Activated T-cell treated with anti-CD3 and anti-CD28 coated beads, Interleukin-2, amount 50 U/mL, for 24 hours (primary cell): ENCODE measurements around the gene LTBP3.
A peak's percentile ranks its signal among the peaks of the same experiment; 100 is the strongest.

Experiments
- DNase-seq: peaks from one replicate; pipeline ENCODE4 v3.0.0-alpha.2; 2020
- H3K27ac Mint-ChIP-seq: 2 replicates; pipeline ENCODE4 v1.8.0; 2020; ENCODE audit warnings: mild to moderate bottlenecking, mixed read lengths
- H3K27me3 Mint-ChIP-seq: 2 replicates; pipeline ENCODE4 v1.8.0; 2020; ENCODE audit warnings: mixed read lengths
- H3K36me3 Mint-ChIP-seq: 2 replicates; pipeline ENCODE4 v1.8.0; 2020; ENCODE audit warnings: low read depth, mixed read lengths
- H3K4me1 Mint-ChIP-seq: 2 replicates; pipeline ENCODE4 v1.8.0; 2020; ENCODE audit warnings: low read depth, mixed read lengths
- H3K4me3 Mint-ChIP-seq: 2 replicates; pipeline ENCODE4 v1.8.0; 2020; ENCODE audit warnings: mild to moderate bottlenecking, moderate library complexity, mixed read lengths
- H3K9me3 Mint-ChIP-seq: 2 replicates; pipeline ENCODE4 v1.8.0; 2020; ENCODE audit warnings: mixed read lengths

Gene LTBP3

DNA sequence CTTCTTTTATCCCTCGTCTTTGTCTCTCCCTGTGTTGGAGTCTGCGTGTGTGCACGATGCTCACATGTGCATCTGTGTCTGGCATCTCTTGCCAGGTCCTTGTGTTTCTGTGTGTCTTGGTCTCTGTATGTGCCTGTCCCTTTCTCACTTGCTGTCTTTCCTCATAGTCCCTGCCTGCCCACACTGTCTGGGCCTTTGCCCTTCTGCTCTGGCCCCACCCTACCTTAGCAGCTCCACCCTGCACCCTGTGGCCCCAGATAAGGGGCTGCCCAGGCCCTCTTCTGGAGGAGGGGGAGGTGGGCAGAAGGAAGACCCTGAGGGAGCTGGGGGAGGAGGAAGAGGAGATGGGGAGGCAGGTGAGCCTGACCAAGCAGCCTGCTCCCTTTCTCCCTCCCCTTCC is 20.5 kb upstream of the LTBP3 start:
- peaks cover 82% of the 10 kb centered on the region for H3K36me3 Mint-ChIP-seq
- no peaks in the 10 kb centered on the region for H3K9me3 Mint-ChIP-seq
- H3K27ac Mint-ChIP-seq: peak overlapping the region; percentile 51

DNA sequence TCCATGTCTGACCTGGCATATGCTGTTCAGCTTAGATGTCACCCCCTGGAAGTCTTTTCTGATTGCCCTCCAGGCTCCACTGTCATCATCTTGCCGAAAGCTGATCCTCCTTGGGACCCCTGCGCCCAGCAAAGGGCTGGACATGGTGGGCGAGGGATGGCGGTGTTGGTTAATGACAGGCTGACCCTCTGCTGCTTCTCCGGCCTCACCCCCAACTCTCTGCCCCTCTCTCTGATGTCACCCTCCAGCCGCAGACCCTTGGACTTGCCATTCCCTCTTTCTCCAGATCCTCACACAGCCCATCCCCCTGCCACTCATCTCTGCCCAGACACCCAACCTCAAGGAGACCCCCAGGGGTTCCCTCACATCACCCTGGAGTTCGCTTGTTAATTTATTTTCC is 20.0 kb upstream of the LTBP3 start:
- no peak for DNase-seq
- Mint-ChIP-seq H3K27ac (peak overlapping the region; percentile 51), H3K27me3 (no peaks in the 10 kb centered on the region), H3K9me3 (no peaks in the 10 kb centered on the region), H3K36me3 (peaks cover 82% of the 10 kb centered on the region), H3K4me3 (peak overlapping the region; percentile 88), H3K4me1 (peaks cover 47% of the 10 kb centered on the region)

More for the DNA sequence above, 20.5 kb upstream of the LTBP3 start:
- Mint-ChIP-seq H3K4me3 (peak overlapping the region; percentile 88), H3K27me3 (no peaks in the 10 kb centered on the region), H3K4me1 (peaks cover 41% of the 10 kb centered on the region)
- no peak for DNase-seq

DNA sequence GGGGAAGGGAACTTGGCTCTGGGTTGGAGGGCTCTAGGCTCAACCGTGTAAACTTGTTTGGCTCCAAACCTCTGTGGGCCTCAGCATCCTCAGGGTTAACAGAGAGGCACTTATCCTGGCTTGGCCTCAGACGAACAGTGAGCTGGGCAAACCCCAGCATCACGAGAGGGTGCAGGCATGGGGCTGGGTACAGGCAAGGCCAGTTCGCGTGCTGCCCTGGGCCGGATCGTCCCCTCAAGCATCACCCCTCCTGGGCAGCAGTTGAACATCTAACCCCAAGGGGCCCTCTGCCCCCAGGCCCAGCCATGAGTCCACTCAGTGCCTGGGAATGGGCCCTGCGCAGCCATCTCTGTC is 19.6 kb upstream of the LTBP3 start:
- Mint-ChIP-seq H3K27me3 (no peaks in the 10 kb centered on the region), H3K9me3 (no peaks in the 10 kb centered on the region), H3K27ac (peak overlapping the region; percentile 51), H3K36me3 (peaks cover 81% of the 10 kb centered on the region), H3K4me3 (peak overlapping the region; percentile 88), H3K4me1 (peaks cover 48% of the 10 kb centered on the region)
- no peak for DNase-seq

DNA sequence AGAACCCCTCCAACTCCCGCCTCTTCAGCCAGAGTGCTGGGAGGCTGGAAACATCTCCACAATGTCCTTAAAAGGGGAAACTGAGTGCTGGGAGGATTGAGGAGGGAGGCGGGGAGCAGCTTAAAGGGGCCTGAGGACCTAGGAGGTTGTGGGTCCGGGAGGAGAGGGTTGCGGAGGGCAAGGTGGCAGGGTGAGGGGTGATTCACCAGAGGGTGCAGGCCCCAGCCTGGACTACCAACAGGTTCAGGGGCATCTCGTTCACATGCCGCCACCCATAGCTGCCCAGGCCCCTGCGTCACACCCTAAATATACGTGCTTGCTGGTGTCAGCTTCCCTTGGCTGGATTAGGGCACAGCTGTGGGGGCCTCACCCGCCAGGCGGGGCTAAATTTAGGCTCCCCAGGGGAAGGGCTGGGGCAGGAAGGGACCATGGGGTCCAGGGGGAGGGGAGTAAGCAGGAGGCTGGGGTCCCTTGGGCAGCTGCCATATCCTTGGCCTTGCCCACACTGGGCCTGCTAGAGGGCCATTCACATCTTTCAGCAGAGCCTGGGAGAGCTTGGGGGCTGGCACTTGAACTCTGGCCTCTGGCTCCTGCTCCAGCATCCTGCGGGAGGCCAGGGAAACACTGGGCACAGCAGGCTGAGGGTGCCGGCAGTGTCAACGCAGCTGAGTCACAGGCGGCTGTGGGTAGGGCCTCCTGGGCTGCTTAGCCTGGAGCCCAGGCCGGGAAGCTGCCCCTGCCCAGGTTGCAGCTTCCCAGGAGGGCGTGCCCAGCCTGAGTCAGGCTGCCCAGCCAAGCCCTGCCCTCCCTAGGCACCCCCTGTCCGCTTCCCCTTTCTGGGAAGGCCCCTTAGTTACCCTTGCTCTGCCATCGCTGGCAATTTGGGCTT is 19.0 kb upstream of the LTBP3 start:
- Mint-ChIP-seq H3K4me1 (peaks cover 50% of the 10 kb centered on the region), H3K4me3 (peak overlapping the region; percentile 88), H3K27me3 (no peaks in the 10 kb centered on the region), H3K27ac (peak overlapping the region; percentile 90), H3K36me3 (peaks cover 77% of the 10 kb centered on the region), H3K9me3 (no peaks in the 10 kb centered on the region)
- peak; percentile 64 for DNase-seq

DNA sequence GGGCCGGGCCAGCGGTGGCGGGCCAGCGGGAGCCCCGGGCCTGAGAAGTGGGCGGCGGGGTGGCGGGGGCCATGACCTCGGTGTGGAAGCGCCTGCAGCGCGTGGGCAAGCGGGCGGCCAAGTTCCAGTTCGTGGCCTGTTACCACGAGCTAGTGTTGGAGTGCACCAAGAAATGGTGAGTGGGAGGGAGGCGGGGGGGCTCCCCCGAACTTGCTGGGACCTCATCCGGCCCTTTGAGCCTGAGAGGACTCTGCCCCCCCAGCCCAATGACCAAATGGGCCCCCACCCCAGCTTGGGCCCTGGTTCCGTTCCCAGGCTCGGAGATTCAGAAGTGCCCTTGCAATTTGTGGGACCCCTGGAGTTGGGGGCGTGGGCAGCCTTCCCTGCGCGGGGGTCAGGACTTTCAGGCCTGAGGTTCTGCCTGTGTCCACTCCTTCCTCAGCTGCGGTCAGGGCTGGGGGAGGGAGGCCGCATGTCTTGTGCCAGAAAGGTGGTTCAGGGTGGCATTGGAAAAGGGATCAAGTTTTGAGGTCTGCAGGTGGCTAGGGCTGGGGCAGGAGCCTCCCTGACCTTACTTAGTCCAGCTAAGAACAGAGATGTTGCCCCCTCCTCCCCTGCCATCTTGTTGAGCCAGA is 18.2 kb upstream of the LTBP3 start:
- peak overlapping the region; percentile 90 for H3K27ac Mint-ChIP-seq
- H3K9me3 Mint-ChIP-seq: no peaks in the 10 kb centered on the region
- peak overlapping the region; percentile 88 for H3K4me3 Mint-ChIP-seq
- no peaks in the 10 kb centered on the region for H3K27me3 Mint-ChIP-seq
- DNase-seq: no peak
- H3K4me1 Mint-ChIP-seq: peaks cover 56% of the 10 kb centered on the region
- H3K36me3 Mint-ChIP-seq: peaks cover 78% of the 10 kb centered on the region

DNA sequence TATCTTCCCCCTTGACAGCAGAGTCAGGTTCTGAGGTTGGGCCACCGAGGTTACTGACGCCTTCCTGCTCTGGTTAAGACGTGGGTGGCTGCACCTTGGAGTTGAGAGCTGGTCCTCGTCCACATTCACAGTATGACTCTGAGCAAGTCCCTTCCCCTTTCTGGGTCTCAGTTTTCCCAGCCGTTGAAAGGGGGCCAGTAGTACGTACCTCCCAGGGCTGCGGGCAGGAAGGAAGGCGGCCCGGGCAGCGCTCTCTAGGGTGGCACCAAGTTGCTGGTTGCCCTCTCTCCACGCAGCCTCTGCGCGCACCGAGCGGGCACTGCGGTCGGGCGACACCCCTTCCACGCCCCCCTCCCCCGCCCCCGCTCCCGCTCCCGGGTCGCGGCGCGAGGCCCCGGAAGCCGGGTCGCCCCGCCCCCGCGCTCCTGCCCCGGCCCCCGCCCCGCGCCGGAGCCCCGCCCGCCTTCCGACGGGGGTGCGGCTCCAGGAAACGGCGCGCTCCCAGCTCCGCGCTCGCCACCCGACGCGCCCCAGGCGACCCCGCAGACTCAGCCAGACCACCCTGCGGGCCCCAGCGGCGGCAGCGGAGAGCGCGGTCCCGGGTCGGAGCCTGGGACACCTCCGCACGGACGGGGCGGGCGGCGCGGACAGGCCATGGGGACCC is 17.5 kb upstream of the LTBP3 start, which contains the start of gene EHBP1L1:
TSS of gene EHBP1L1 (plus strand) at position 486 of the 664 bp plus-strand sequence. CDS start 250 bp downstream, outside the sequence.
- no peaks in the 10 kb centered on the region for H3K27me3 Mint-ChIP-seq
- H3K27ac Mint-ChIP-seq: peak within 1 kb of the TSS; percentile 98
- peaks cover 60% of the 10 kb centered on the region for H3K4me1 Mint-ChIP-seq
- peak within 1 kb of the TSS; percentile 88 for H3K4me3 Mint-ChIP-seq
- H3K36me3 Mint-ChIP-seq: peaks cover 78% of the 10 kb centered on the region
- peak; percentile 83 for DNase-seq
- H3K9me3 Mint-ChIP-seq: no peaks in the 10 kb centered on the region

DNA sequence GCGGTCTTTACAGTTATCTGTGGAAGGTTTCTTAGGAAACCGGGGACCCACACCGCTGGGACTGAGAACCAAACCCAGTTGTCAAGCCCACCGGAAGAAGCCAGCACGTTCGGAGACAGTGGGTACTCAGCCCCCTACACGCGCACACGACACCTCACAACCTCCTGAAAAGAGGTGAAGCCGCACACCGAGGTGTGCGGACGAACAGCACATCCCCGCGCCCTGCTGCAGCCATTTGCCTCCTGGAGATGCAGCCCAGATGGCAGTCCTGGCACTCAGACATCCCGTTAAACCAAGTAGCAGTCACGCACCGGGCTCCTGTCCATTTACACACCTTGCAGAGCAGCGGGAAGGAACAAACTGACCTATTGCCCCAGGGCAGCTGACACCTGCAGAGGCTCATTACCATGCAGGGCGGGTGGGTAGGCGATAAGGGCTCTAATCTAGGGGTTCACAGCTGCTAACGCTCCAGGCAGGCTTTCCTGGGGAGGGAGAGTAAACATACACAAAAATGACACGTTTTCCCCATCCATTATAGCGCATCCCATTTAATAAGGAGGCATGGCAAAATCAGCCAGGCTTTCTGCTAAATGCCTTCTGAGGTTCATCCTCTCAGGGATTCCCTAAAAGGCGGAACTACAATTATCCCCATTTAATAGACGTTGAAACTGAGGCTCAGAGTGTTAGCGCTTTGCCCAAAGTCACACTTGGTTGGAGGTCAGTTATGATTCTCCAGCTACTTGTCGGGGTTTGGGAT is 16.8 kb upstream of the LTBP3 start:
- H3K4me3 Mint-ChIP-seq: peak overlapping the region; percentile 83
- H3K27ac Mint-ChIP-seq: peak overlapping the region; percentile 98
- DNase-seq: no peak
- no peaks in the 10 kb centered on the region for H3K9me3 Mint-ChIP-seq
- no peaks in the 10 kb centered on the region for H3K27me3 Mint-ChIP-seq
- H3K4me1 Mint-ChIP-seq: peaks cover 59% of the 10 kb centered on the region
- H3K36me3 Mint-ChIP-seq: peaks cover 76% of the 10 kb centered on the region

DNA sequence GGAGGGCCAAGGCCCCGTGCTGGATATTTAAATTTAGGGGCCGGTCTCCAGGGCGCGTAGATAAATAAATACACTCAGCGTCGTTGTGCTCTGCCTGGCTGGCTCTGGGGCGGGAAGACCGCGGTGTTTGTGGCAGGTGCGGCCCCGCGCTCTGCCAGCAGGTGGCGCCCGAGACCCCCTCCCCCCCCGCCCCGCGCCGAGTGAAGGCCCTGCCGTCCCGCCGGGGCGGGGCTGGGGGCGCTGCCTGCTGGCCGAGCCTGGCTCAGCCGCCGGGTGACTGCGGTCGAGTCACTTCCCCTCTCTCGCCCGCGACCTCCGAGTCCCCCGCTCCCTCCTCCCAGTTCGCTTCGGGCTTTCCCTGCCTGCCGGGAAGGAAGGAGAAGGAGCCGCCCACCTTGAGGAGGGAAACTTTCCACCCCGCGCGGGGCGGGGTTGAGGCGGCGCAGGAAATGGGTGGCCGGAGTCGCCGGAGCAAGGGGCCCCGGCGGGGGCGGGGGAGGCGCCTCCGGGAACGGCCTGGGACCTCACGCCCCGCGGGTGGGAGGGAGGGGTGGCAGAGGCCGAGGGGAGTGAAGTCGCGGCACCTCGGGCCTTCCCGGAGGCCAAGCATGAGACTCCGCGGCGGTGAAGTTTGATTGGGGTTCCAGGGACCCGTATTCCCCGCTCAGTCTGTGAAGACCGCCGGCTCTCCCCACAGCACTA is 16.1 kb upstream of the LTBP3 start:
- DNase-seq: peak; percentile 92
- Mint-ChIP-seq H3K9me3 (no peaks in the 10 kb centered on the region), H3K36me3 (peaks cover 73% of the 10 kb centered on the region), H3K4me1 (peaks cover 59% of the 10 kb centered on the region), H3K27me3 (no peaks in the 10 kb centered on the region), H3K4me3 (peak overlapping the region; percentile 83), H3K27ac (peak overlapping the region; percentile 98)

DNA sequence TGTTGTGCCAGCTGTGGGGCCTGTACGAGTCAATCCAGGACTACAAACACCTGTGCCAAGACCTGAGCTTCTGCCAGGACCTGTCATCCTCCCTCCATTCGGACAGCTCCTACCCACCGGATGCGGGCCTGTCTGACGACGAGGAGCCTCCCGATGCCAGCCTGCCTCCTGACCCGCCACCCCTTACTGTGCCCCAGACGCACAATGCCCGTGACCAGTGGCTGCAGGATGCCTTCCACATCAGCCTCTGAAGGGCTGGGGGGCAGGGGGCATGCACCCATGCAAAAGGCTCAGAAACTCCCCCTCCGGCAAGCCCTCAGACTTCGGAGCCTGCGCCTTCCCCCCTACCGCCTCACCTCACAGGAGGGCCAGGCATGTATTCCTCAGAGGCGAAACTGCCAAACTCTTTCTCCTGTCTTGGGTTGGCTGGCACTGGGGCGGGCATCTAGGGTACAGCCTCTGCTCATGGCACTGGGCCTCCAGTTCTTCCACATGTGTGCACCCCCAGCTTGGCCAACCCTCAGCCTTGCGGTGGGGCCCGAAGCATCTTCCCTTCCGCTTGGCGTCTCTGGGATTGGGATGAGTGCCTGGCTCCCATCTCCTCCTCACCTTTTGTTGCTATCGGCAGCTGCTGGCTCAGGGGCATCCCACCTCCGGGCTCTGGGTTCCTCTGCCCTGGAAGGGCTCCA is 15.4 kb upstream of the LTBP3 start:
- H3K4me1 Mint-ChIP-seq: peaks cover 61% of the 10 kb centered on the region
- peak; percentile 50 for DNase-seq
- H3K27me3 Mint-ChIP-seq: no peaks in the 10 kb centered on the region
- peak overlapping the region; percentile 91 for H3K27ac Mint-ChIP-seq
- peak overlapping the region; percentile 82 for H3K4me3 Mint-ChIP-seq
- peaks cover 75% of the 10 kb centered on the region for H3K36me3 Mint-ChIP-seq
- no peaks in the 10 kb centered on the region for H3K9me3 Mint-ChIP-seq

DNA sequence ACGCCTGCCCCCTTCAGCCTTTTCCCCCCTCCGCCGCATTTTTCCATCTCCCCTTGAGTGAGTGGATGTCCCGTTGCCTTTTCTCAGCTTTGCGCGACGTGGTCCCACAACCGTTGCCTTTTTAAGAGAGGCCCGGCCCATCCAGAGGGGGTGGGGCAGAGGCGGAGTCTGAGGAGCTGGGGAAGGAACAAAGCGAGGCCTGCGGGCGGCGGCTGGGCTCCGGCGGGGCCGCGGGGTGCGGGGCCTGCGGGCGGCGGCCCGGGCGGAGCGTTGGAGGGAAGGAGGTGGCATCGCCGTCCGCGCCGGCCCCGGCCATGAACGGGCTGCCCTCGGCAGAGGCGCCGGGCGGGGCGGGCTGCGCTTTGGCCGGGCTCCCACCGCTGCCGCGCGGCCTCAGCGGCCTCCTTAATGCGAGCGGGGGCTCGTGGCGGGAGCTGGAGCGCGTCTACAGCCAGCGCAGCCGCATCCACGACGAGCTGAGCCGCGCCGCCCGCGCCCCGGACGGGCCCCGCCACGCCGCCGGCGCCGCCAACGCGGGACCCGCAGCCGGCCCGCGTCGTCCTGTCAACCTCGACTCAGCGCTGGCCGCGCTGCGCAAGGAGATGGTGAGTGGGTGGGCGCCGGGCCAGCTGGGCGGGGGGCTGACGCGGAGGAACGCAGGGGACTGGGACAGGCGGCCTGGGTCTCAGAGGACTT is 14.3 kb upstream of the LTBP3 start, which contains the start of gene FAM89B:
TSS of gene FAM89B (plus strand) at position 183 of the 696 bp plus-strand sequence. CDS start at position 315, 132 bp downstream.
- Mint-ChIP-seq H3K9me3 (no peaks in the 10 kb centered on the region), H3K27me3 (no peaks in the 10 kb centered on the region), H3K36me3 (peaks cover 73% of the 10 kb centered on the region), H3K27ac (peak within 1 kb of the TSS; percentile 98), H3K4me3 (peak within 1 kb of the TSS; percentile 100), H3K4me1 (peaks cover 56% of the 10 kb centered on the region)
- peak; percentile 90 for DNase-seq

DNA sequence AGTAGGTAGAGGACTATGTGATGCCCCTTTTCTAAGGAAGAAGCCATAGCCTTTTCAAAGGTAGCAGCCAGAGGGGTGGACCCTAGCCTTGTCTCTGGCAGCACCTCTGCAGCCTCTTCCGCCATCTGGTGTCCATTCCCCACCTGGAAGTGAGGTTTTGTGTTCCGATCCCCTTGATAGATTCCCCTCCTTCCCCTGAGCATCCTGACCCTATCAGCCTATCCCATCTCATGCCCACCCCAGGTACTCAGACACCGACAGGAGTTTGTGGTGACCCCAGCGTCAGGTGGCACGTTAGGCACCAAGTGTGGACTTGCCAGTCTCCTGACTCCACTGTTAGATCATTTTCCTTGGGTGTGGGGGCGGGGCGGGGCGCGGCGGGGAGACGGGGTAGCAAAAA is 13.8 kb upstream of the LTBP3 start:
- no peak for DNase-seq

DNA sequence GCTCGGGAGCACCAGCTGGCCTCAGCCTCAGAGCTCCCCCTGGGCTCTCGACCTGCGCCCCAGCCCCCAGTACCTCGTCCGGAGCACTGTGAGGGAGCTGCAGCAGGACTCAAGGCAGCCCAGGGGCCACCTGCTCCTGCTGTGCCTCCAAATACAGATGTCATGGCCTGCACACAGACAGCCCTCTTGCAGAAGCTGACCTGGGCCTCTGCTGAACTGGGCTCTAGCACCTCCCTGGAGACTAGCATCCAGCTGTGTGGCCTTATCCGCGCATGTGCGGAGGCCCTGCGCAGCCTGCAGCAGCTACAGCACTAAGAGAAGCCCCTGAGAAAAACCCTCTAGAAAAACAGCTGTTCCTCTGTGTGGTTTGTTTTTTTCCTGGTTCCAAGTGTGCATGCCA is 13.3 kb upstream of the LTBP3 start:
- Mint-ChIP-seq H3K9me3 (no peaks in the 10 kb centered on the region), H3K4me3 (peak overlapping the region; percentile 100)
- DNase-seq: no peak

More for the DNA sequence above, 13.8 kb upstream of the LTBP3 start:
- Mint-ChIP-seq H3K4me3 (peak overlapping the region; percentile 100), H3K27ac (peak overlapping the region; percentile 98), H3K9me3 (no peaks in the 10 kb centered on the region), H3K4me1 (peaks cover 58% of the 10 kb centered on the region), H3K36me3 (peaks cover 69% of the 10 kb centered on the region), H3K27me3 (no peaks in the 10 kb centered on the region)

More for the DNA sequence above, 13.3 kb upstream of the LTBP3 start:
- H3K27ac Mint-ChIP-seq: peak overlapping the region; percentile 98
- H3K4me1 Mint-ChIP-seq: peaks cover 59% of the 10 kb centered on the region
- H3K36me3 Mint-ChIP-seq: peaks cover 64% of the 10 kb centered on the region
- no peaks in the 10 kb centered on the region for H3K27me3 Mint-ChIP-seq
